HepG2 (cell line): ENCODE measurements around the gene RETREG2. TPM values are rescaled to one million over a fixed set of nuclear protein-coding genes. Genes with fewer than 3 reads are reported as not detected.

Experiments used
- GATA4 ChIP-seq: sonication (generic); IDR thresholded peaks from 2 replicates; pipeline ENCODE4 v1.6.1; 2016; ENCODE audit warnings: antibody characterized with exemption, low read depth, borderline replicate concordance
- GRHL1 ChIP-seq: sonication (generic); formaldehyde crosslinking; conservative IDR thresholded peaks from 2 replicates; pipeline ENCODE4 v1.8.0; 2022; ENCODE audit warnings: missing genetic modification reagents
- HNF1A ChIP-seq, 2 experiments: sonication (generic) in 1 of 2; formaldehyde crosslinking in 1 of 2; IDR thresholded peaks; 2 replicates each; pipeline versions ENCODE4 v1.4.0 to v1.6.1; 2016 to 2020; ENCODE audit warnings: borderline replicate concordance in 1 of 2, low read depth in 1 of 2, mild to moderate bottlenecking in 1 of 2, missing genetic modification reagents in 1 of 2
- HNRNPLL ChIP-seq: fragments of 200-400 bp; formaldehyde crosslinking; IDR thresholded peaks from 2 replicates; pipeline ENCODE4 v1.6.1; 2017; ENCODE audit warnings: mild to moderate bottlenecking, low read depth, low read length; ENCODE audit not compliant: poor library complexity, severe bottlenecking
- KAT8 ChIP-seq: IDR thresholded peaks from 2 replicates; pipeline ENCODE4 v1.6.1; 2016; ENCODE audit warnings: missing genetic modification reagents, missing compliant biosample characterization
- MAFK ChIP-seq, 2 experiments: IDR thresholded peaks in 1 of 2; conservative IDR thresholded peaks in 1 of 2; 2 replicates each; pipeline ENCODE4 v1.6.1; 2011; ENCODE audit warnings: improper control_type of control experiment in 2 of 2, low read length in 2 of 2
- MXD1 ChIP-seq: sonication (generic); formaldehyde crosslinking; IDR thresholded peaks from 2 replicates; pipeline ENCODE4 v1.4.0; 2020; ENCODE audit warnings: mild to moderate bottlenecking, missing genetic modification reagents
- RAD51 ChIP-seq: fragments of 450-650 bp; IDR thresholded peaks from 2 replicates; pipeline ENCODE4 v1.6.1; 2016; ENCODE audit warnings: borderline replicate concordance
- SAFB2 ChIP-seq: sonication (generic); formaldehyde crosslinking; IDR thresholded peaks from 2 replicates; pipeline ENCODE4 v1.5.1; 2020; ENCODE audit warnings: missing genetic modification reagents, low read depth, mild to moderate bottlenecking, borderline replicate concordance
- SKIL ChIP-seq: sonication (generic); formaldehyde crosslinking; IDR thresholded peaks from 2 replicates; pipeline ENCODE4 v1.8.0; 2022; ENCODE audit warnings: missing genetic modification reagents, mild to moderate bottlenecking, moderate library complexity, borderline replicate concordance
- SP4 ChIP-seq: sonication (generic); formaldehyde crosslinking; IDR thresholded peaks from 2 replicates; pipeline ENCODE4 v1.8.1; 2023; ENCODE audit warnings: mild to moderate bottlenecking, missing genetic modification reagents
- ZBTB14 ChIP-seq: sonication (generic); formaldehyde crosslinking; IDR thresholded peaks from 2 replicates; pipeline ENCODE4 v1.4.0; 2020; ENCODE audit warnings: missing genetic modification reagents
- ZFP82 ChIP-seq: sonication (generic); formaldehyde crosslinking; IDR thresholded peaks from 2 replicates; pipeline ENCODE4 v1.5.1; 2020; ENCODE audit warnings: mild to moderate bottlenecking, missing genetic modification reagents, borderline replicate concordance
- ZNF292 ChIP-seq: sonication (generic); formaldehyde crosslinking; IDR thresholded peaks from 2 replicates; pipeline ENCODE4 v1.8.1; 2022; ENCODE audit warnings: mild to moderate bottlenecking, low read depth, missing genetic modification reagents, borderline replicate concordance
- ZNF343 ChIP-seq: sonication (generic); formaldehyde crosslinking; IDR thresholded peaks from 2 replicates; pipeline ENCODE4 v1.4.0; 2020; ENCODE audit warnings: mild to moderate bottlenecking, missing genetic modification reagents
- ZNF431 ChIP-seq: sonication (generic); formaldehyde crosslinking; IDR thresholded peaks from 2 replicates; pipeline ENCODE4 v1.9.0; 2022; ENCODE audit warnings: missing genetic modification reagents, low read depth, mild to moderate bottlenecking, borderline replicate concordance
- ZNF550 ChIP-seq: sonication (generic); formaldehyde crosslinking; IDR thresholded peaks from 2 replicates; pipeline ENCODE4 v1.4.0; 2020; ENCODE audit warnings: mild to moderate bottlenecking, missing genetic modification reagents, borderline replicate concordance
- polyA plus RNA-seq, 8 experiments: library from polyadenylated mRNA; depleted of rRNA in 3 of 8; stranded (reverse) in 7 of 8; unstranded in 1 of 8; fragments of >200 nt; fragmentation: Illumina TruSeq in 4 of 8; extraction: Trizol in 4 of 8; gene quantifications; 2 replicates each; pipeline versions ENCODE4 v1.2.1 to v1.2.3, GENCODE V29; 2011 to 2016; ENCODE audit warnings: low read depth in 4 of 8, missing spikeins in 1 of 8, mixed read lengths in 1 of 8; ENCODE audit not compliant: insufficient read depth in 1 of 8
- total RNA-seq, 5 experiments: library from RNA; depleted of rRNA; stranded (reverse); fragments of >200 nt; fragmentation: Illumina TruSeq; extraction: Trizol; gene quantifications; 2 replicates each; pipeline ENCODE4 v1.2.3, GENCODE V29; 2016; ENCODE audit warnings: low read depth in 1 of 5

Gene RETREG2
- total and polyA plus RNA-seq, 2 of the 13 experiments (the other 11 are each of a cell fraction or from before 2014, with no cell fraction given) = 86.0 to 134 TPM

- TF ChIP-seq HNF1A (IDR thresholded peaks at IDR 0.05; ENCODE audit: low read depth) = no peak
- TF ChIP-seq HNF1A (CRISPR knock-in tag; IDR thresholded peaks at IDR 0.05; ENCODE audit: borderline replicate concordance) = peak; percentile 58; the same call in 1 of the 2 replicates
- peak; percentile 3; the same call in 1 of the 2 replicates for TF ChIP-seq ZFP82 (CRISPR knock-in tag)
- no peak for TF ChIP-seq ZNF292
- peak; percentile 92 for TF ChIP-seq ZNF550
- TF ChIP-seq MXD1 (CRISPR knock-in tag) = peak; percentile 91
- TF ChIP-seq ZNF431 (CRISPR knock-in tag) = no peak; the same call in 1 of the 2 replicates
- peak; percentile 17; the same call in 1 of the 2 replicates for TF ChIP-seq SKIL (CRISPR knock-in tag)
- no peak for TF ChIP-seq RAD51
- TF ChIP-seq GRHL1 = no peak
- no peak; the same call in 1 of the 2 replicates for TF ChIP-seq GATA4
- TF ChIP-seq MAFK (conservative IDR thresholded peaks at IDR 0.05 in 1 of 2, IDR thresholded peaks at IDR 0.05 in 1 of 2; ENCODE audit: low read length in 2 of 2) = no peak
- TF ChIP-seq ZBTB14 (CRISPR knock-in tag) = peak; percentile 71
- no peak for TF ChIP-seq ZNF343
- peak; percentile 77 for TF ChIP-seq HNRNPLL
- TF ChIP-seq KAT8 (CRISPR knock-in tag) = peak; percentile 93
- TF ChIP-seq SAFB2 = peak; percentile 96
- TF ChIP-seq SP4 (CRISPR knock-in tag) = peak; percentile 87
Measured at GRCh38 chr2:219160186-219161017, 17.7 kb upstream of the RETREG2 start, which contains the start of gene NHEJ1 (continued).
